ENCODE results near the gene HNRNPA3. TPM values are rescaled to one million over a fixed set of nuclear protein-coding genes. Genes with fewer than 3 reads are reported as not detected.

Gene HNRNPA3
- total RNA-seq, result 100 to 1,000 TPM; 292 to 332 (median 316) TPM

DNA sequence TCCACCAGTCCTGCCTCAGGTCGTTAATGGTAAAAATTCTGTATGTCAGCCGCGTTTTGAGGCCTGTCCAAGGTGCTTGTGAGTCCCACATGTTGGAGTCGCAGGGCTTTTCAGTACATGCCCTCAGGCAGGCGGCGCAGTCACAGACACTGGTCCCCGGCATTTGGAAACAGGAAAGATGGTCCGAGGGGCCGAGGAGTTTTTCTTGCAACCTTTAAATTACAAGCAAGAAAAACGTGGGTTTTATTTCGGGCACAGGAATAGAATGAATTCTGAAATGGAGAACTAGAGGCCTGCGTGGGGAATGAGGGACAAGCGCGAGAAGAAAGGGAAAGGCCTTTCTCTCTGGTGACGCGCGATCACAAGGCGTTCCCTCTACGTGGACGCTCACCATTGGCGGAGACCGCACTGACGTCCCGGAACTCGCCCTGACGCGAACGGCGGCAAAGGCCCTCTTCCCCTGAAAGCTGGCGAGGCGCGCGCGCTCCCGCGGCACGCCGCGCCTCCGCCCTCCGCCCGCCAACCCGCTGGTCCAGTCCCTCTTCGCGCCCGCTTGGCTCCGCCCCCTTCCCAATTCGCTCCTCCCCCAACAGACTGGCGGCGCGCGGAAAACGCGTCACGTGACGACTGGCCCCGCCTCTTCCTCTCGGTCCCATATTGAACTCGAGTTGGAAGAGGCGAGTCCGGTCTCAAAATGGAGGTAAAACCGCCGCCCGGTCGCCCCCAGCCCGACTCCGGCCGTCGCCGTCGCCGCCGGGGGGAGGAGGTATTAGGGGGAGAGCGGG, at the start of gene HNRNPA3:
Gene HNRNPA3 (plus strand): TSS at position 689 of the 785 bp plus-strand sequence. CDS start 6 bp downstream, at position 695.
- H3K4me3 Mint-ChIP-seq, result peak within 1 kb of the TSS; percentile 97
- peaks cover 43% of the 10 kb centered on the region for H3K4me1 Mint-ChIP-seq (ENCODE audit: low read depth)
- H3K27me3 Mint-ChIP-seq (ENCODE audit: low read depth), result no peaks in the 10 kb centered on the region
- DNase-seq (peak; percentile 100), ATAC-seq (peak; percentile 85 to 88)
- H3K9me3 Mint-ChIP-seq, result no peaks in the 10 kb centered on the region
- peaks cover 32% of the 10 kb centered on the region for H3K36me3 Mint-ChIP-seq (ENCODE audit: insufficient read depth)

DNA sequence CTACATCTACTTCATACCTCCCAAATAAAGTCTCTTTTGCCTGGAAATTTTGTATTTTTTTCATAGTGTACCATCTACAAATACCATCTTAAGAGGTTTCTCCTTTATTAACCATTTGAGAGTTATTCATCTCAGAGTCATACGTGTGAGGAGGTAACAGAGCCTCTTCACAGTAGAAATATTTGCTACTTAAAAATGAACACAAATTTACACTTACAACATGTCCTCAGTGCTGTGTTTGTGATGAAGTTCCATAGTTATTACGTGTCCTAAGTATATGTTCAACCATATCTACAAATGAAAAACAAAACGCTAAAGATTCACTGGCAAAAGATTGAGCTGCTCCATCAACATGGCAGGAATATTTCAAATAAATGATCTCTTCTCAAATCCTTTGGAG, 48.5 kb upstream of the HNRNPA3 start:
- peaks cover 13% of the 10 kb centered on the region for H3K4me1 Mint-ChIP-seq (ENCODE audit: low read depth)
- no peak overlapping the region for H3K4me3 Mint-ChIP-seq
- H3K27me3 Mint-ChIP-seq (ENCODE audit: low read depth), result peaks cover 4% of the 10 kb centered on the region
- no peaks in the 10 kb centered on the region for H3K9me3 Mint-ChIP-seq
- ATAC-seq (no peak), DNase-seq (no peak)
- H3K36me3 Mint-ChIP-seq (ENCODE audit: insufficient read depth), result no peaks in the 10 kb centered on the region

DNA sequence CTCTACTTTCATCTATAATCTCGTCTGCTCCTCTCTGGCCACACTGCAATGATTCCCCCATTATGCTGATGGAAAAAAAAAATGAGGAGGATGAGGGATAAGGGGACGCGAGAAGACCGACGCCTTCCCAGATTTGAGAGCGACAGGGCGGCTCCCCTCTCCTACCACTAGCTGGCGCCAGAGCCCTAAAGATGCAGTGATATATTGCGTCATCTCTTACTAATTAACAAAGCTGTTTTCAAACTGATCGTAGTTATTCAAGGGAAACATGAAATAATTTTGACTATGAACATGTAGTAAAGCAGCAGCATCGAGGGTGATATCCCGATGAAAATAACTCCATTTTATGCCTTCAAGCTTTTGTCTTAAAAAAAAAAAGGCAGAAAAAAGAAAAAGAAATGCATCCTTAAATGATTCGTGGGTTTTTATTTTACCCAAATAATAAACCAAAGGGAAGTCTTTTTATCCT, 48.0 kb upstream of the HNRNPA3 start:
- peaks cover 15% of the 10 kb centered on the region for H3K4me1 Mint-ChIP-seq (ENCODE audit: low read depth)
- H3K36me3 Mint-ChIP-seq (ENCODE audit: insufficient read depth), result no peaks in the 10 kb centered on the region
- peak; percentile 79 for DNase-seq
- H3K9me3 Mint-ChIP-seq, result no peaks in the 10 kb centered on the region
- no peak overlapping the region for H3K4me3 Mint-ChIP-seq
- H3K27me3 Mint-ChIP-seq (ENCODE audit: low read depth), result peaks cover 4% of the 10 kb centered on the region
- ATAC-seq, result peak; percentile 64 to 80

DNA sequence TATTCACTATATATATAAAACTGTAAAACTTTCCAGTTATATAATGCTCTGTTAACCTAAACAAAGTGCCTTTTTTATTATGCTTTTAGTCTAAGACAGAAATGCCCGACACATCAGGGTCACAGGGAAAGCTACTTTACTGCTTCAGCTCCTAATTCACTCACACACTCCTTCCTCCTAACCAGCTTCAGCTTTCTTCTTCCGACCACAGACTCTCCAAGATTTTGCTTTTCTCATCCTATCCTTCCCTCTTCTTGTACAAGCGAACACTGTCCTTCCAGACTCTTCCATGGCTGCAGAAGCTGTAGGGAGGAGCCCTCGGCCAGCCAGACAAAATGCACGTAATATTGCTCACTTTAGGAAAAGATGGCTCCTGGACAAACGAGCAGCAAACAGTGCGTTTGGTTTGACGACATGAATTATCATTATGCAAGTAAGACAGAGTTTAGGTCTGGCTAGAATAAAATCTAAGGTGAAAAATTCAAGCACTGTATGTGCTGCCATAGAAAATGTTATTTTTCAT, 47.5 kb upstream of the HNRNPA3 start:
- Mint-ChIP-seq H3K4me3 (no peak overlapping the region), H3K4me1 (ENCODE audit: low read depth) (peaks cover 17% of the 10 kb centered on the region), H3K27me3 (ENCODE audit: low read depth) (peaks cover 4% of the 10 kb centered on the region), H3K9me3 (no peaks in the 10 kb centered on the region), H3K36me3 (ENCODE audit: insufficient read depth) (no peaks in the 10 kb centered on the region)
- ATAC-seq, result no peak
- no peak for DNase-seq

DNA sequence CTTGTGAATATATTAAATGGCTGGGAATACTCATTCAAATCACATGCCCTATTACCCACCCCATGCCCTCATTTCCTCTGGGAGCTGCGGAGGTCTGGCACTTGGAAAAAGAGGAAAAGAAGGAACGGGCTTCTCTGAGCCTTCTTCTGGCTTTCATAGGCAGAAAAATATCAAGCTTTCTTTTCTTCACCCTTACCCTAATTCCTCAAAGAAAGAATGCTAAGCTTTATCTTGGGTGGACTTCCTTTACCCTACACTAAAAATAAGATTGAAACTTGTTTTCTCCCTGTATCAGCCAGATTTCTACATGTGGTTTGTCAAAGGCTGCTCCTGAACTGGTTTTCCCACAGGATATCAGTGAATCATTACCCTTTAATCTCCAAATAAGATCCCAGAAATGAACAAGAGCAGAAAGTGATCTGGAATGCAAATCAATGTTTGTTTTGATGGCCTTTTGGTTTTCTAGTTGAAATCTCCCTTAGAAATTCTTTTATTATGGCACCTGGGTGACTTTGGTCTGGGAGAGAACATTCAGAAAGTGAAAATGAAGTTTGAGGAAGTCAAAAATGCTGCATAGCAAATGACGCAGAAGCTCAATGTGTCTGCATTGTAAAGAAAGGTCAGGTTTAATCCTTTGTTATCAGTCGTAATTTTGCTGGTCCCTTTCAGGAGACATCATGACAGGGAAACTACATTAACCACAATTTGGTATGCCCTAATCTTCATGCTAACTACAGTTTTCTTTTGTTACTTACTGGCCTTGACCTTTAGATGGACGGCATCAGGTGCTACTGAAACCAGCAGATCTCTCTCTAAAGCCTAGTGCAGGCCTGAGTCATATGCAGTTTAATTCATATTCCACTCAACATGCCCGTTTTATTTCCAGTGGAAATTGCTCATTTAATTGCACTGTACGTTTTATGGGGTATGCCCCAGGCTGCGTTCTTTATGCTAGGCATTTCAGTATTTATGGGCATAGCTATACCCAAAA, 46.6 kb upstream of the HNRNPA3 start:
- Mint-ChIP-seq H3K27me3 (ENCODE audit: low read depth) (no peaks in the 10 kb centered on the region), H3K9me3 (no peaks in the 10 kb centered on the region), H3K36me3 (ENCODE audit: insufficient read depth) (no peaks in the 10 kb centered on the region), H3K4me1 (ENCODE audit: low read depth) (peaks cover 17% of the 10 kb centered on the region), H3K4me3 (peak overlapping the region; percentile 41)
- DNase-seq (no peak), ATAC-seq (peak; percentile 68 to 74)

DNA sequence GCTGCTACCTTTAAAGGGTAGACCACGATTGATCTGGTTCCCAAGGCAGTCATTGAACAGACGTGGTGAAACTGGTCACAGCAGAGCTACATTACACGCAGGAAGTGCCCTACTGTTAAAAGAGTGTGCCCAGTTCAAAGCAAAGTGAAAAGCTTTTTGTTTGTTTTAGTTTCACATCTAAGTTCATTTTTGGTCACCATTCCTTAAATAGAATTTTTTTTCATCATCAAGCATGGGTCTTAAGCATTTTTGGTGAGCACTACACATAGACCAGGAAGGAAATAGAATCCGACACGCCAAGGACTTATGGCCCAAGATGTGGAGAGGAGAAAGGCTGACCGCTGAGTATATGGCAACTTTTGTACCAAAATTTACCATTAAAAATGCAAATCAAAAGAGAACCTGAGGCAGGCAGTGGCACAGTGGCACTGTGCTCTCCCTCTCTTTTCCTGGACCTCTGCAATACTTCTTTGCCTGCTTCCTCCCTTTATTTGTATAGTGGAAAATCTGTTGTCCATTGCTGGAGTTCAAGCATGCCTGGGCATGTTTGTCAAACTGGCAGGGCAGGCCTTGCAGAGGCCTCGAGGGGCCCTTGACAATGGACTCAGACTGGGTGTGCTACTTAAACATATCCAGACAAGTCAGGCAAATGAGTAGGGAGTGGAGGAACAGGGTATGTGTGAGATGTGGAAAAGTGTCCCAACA, 42.6 kb upstream of the HNRNPA3 start:
- Mint-ChIP-seq H3K4me1 (ENCODE audit: low read depth) (peaks cover 17% of the 10 kb centered on the region), H3K9me3 (no peaks in the 10 kb centered on the region), H3K27me3 (ENCODE audit: low read depth) (peaks cover 3% of the 10 kb centered on the region), H3K4me3 (no peak overlapping the region), H3K36me3 (ENCODE audit: insufficient read depth) (no peaks in the 10 kb centered on the region)
- no peak for ATAC-seq
- no peak for DNase-seq

DNA sequence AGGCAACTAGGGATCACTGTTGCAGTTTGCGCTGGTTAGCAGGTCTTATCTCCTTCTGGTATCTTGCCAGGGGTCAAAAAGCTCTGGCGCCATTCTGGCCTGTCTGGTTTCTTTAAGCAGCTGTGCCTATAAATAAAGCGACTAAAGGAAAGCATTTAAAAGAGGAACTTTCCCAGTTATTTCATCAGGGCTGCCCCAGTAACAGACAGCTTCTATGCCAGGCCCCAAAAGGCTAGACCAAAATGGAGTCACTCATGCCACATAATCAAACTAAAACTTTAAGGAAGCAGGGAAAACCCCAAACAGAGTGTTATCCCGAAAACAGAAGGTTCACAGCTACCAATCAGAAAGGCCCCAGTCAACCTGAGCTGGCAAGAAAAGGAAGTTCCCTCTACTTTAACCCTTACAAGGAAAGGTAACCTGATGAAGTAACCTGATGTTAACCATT, 41.2 kb upstream of the HNRNPA3 start:
- peaks cover 6% of the 10 kb centered on the region for H3K27me3 Mint-ChIP-seq (ENCODE audit: low read depth)
- H3K36me3 Mint-ChIP-seq (ENCODE audit: insufficient read depth), result no peaks in the 10 kb centered on the region
- peaks cover 8% of the 10 kb centered on the region for H3K4me1 Mint-ChIP-seq (ENCODE audit: low read depth)
- DNase-seq, result no peak
- no peaks in the 10 kb centered on the region for H3K9me3 Mint-ChIP-seq
- no peak for ATAC-seq
- no peak overlapping the region for H3K4me3 Mint-ChIP-seq

DNA sequence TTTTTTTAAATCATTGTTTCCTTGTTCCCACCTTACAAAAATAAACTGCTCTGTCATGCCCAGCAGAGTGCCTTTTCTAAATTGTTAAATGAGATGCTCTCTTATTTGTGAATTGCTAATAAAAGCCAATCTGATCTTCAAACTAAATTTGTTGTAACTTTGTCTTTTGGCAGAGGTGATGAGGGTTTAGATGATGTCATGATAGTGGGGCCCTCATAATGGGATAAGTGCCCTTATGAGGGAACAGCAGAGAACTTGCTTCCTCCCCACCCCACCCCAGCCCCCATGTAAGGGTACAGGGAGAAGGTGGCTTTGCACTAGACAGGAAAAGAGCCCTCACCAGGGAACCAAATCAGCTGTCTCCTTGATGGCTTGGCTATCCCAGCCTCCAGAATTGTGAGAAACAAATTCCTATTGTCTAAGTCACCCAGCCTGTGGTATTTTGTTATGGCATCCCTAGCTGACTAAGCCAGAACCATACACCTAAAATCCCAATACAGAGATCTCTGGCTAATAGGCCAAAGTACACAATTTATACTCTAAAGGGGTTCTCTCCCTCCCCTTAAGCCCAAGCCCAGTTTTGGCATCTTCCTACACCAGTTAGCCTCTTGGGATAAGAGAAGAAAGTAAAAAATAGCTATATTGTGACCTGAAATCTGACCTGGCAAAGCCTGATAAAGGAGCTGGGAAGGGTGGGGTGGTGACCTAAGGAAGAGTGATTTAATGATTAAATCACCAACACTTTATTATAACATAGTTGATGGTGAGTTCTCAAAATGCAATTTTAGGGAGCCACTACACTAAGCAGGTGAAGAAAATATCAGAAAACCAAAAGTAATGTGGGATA, 40.3 kb upstream of the HNRNPA3 start:
- Mint-ChIP-seq H3K27me3 (ENCODE audit: low read depth) (peaks cover 6% of the 10 kb centered on the region), H3K9me3 (no peaks in the 10 kb centered on the region), H3K4me3 (no peak overlapping the region), H3K4me1 (ENCODE audit: low read depth) (peaks cover 5% of the 10 kb centered on the region), H3K36me3 (ENCODE audit: insufficient read depth) (no peaks in the 10 kb centered on the region)
- ATAC-seq (no peak), DNase-seq (no peak)

DNA sequence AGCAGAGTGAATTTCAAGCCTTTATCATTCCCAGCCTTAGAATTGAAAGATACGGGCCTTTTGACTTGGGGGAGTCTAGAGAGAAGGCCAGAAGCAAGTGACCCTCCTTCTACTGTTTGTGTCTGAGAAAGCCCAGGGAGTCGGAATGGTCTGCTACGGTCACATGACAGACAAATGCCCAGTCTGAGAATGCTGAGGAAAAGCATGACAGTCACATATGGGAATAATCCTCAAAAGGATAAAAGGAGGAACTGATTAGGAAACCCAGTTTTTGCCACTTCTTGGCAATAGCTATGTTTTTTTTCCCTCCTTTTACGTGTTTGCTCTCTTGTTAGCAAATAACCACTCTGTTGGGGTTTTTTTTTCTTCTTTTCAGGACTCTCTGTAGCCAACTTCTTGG, 38.1 kb upstream of the HNRNPA3 start:
- no peaks in the 10 kb centered on the region for H3K36me3 Mint-ChIP-seq (ENCODE audit: insufficient read depth)
- peaks cover 6% of the 10 kb centered on the region for H3K27me3 Mint-ChIP-seq (ENCODE audit: low read depth)
- peaks cover 3% of the 10 kb centered on the region for H3K4me1 Mint-ChIP-seq (ENCODE audit: low read depth)
- DNase-seq (no peak), ATAC-seq (no peak)
- H3K9me3 Mint-ChIP-seq, result no peaks in the 10 kb centered on the region
- H3K4me3 Mint-ChIP-seq, result no peak overlapping the region

DNA sequence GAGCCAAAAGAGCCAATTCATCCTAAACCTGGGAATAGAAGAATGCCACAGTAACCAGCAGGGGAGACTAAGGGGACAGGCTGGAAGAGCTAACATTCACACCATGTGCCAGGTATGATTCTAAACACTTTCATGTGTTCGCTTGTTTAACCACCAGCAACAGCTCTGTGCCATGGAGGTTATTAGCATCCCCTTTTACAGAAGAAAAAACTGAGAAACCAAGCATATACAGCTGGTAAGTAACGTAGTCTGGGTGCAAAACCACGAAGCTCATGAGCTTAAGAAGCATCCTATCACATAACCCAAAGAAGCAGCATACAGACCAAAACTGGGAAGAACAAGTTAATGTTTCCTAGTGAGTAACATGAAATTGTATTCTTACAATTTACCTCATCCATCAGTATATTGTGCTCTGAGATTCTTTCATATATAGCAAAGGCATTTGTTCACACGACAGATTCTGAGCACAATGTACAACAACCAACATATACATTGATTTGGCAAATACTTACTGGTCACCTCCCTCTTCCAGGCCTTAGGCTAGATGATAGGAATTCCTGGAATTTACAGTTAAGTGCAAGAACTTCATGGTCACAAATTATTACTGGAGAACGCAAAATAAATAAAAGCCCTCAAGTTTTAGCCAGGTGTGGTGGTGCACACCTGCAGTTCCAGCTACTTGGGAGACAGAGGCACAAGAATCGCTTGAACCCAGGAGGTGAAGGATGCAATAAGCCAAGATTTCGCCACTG, 36.5 kb upstream of the HNRNPA3 start:
- Mint-ChIP-seq H3K27me3 (ENCODE audit: low read depth) (peaks cover 6% of the 10 kb centered on the region), H3K9me3 (no peaks in the 10 kb centered on the region), H3K4me1 (ENCODE audit: low read depth) (no peaks in the 10 kb centered on the region), H3K4me3 (no peak overlapping the region), H3K36me3 (ENCODE audit: insufficient read depth) (no peaks in the 10 kb centered on the region)
- no peak for DNase-seq
- no peak for ATAC-seq

DNA sequence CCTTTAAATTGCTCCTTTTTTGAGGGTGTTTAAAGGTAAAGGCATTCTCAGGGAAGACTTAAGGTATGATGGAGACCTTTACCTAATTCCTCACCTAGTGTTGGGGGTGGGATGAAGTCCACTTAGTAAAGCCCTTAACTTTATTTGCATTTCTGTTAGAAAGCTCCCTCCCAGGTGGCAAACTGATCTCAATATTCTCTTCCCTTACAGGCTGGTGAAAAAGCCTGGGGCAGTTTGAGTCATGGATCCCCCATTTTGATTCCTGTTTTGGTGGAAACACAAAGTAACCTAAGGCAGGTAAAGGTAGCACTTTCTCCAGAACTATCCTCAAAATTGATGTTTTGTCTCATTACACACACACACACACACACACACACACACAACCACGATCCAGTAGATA, 33.8 kb upstream of the HNRNPA3 start:
- DNase-seq, result no peak

DNA sequence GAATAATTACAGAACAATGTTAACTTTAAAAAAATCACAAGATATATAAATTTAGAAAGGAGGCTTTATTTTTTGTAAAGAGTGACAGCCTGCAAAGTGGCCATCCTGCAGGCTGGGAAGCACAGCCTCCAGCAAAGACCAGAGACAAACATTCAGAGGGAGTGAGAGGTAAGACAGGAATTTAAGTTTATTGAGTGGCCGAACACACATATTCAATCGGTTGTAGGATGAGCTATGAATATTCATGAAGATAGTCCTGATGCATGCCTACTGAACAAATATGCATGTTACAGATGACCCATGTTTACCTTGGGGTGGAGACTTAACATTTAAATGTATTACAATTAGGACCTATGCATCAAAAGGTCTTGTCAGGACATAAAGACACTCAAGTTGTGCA, 33.4 kb upstream of the HNRNPA3 start:
- H3K4me1 Mint-ChIP-seq (ENCODE audit: low read depth), result peaks cover 2% of the 10 kb centered on the region
- H3K27me3 Mint-ChIP-seq (ENCODE audit: low read depth), result peaks cover 6% of the 10 kb centered on the region
- no peak for DNase-seq
- H3K36me3 Mint-ChIP-seq (ENCODE audit: insufficient read depth), result no peaks in the 10 kb centered on the region
- no peaks in the 10 kb centered on the region for H3K9me3 Mint-ChIP-seq
- H3K4me3 Mint-ChIP-seq, result no peak overlapping the region
- ATAC-seq, result no peak

More for the DNA sequence above, 33.8 kb upstream of the HNRNPA3 start:
- no peak for ATAC-seq
- H3K36me3 Mint-ChIP-seq (ENCODE audit: insufficient read depth), result no peaks in the 10 kb centered on the region
- H3K27me3 Mint-ChIP-seq (ENCODE audit: low read depth), result peaks cover 6% of the 10 kb centered on the region
- no peak overlapping the region for H3K4me3 Mint-ChIP-seq
- H3K9me3 Mint-ChIP-seq, result no peaks in the 10 kb centered on the region
- peaks cover 2% of the 10 kb centered on the region for H3K4me1 Mint-ChIP-seq (ENCODE audit: low read depth)

All from activated T-cell treated with anti-CD3 and anti-CD28 coated beads, Interleukin-2, amount 50 U/mL, for 4 hours (primary cell).